Measurements from ENCODE around the gene PCDH9. TPM values are rescaled to one million over a fixed set of nuclear protein-coding genes. Genes with fewer than 3 reads are reported as not detected.
"Not testable (repeated sequence)": the region's sequence is repeated elsewhere in the genome, so short reads cannot be mapped to it uniquely, and the experiment has no call there.

The PCDH9 gene
- polyA plus RNA-seq, 4 donors = 0.27 to 1.1 (median 0.72) TPM; not detected in 1

DNA sequence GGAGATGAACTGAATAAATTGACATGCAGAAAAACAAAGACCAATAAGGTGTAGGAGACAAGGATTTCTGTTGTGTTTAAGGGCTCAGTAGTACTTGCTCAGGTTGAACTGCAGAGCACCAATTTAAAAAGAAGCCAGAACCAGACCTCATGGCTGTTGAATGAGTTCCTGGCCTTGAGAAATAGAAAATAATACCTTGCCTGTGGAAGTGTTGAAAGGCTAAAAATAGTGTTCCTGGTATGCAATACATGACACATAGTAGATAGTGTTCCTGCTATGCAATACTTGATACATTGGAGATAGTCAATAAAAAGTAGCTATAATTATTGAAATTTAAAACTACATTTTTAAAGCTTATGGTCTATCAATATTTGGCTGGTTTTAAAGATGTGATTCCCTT lies 595.8 kb downstream of the PCDH9 start:
- FAIRE-seq (no peak), DNase-seq (no peak)
- Histone ChIP-seq H3K27me3 (ENCODE audit: control insufficient read depth in 3 of 3, insufficient read depth in 3 of 3, low read length in 3 of 3) (no peaks in the 10 kb centered on the region), H3K4me1 (ENCODE audit: control insufficient read depth in 3 of 3, insufficient read depth in 2 of 3, low read depth in 1 of 3, low read length in 2 of 3) (no peaks in the 10 kb centered on the region), H3K27ac (ENCODE audit: low read depth in 1 of 3, low read length in 2 of 3) (no peak overlapping the region), H3K36me3 (ENCODE audit: control insufficient read depth in 3 of 3, insufficient read depth in 2 of 3, low read depth in 1 of 3, low read length in 3 of 3) (no peaks in the 10 kb centered on the region), H3K9me3 (ENCODE audit: control insufficient read depth in 2 of 2, insufficient read depth in 1 of 2, low read depth in 1 of 2, low read length in 1 of 2) (no peaks in the 10 kb centered on the region), H3K4me3 (ENCODE audit: low read depth in 1 of 3, low read length in 3 of 3) (no peak overlapping the region)

GRCh38 chr13:66627512-66627911 lies 602.6 kb downstream of the PCDH9 start:
- no peaks in the 10 kb centered on the region for H3K27me3 ChIP-seq (ENCODE audit: control insufficient read depth in 3 of 3, insufficient read depth in 3 of 3, low read length in 3 of 3)
- H3K27ac ChIP-seq (ENCODE audit: low read depth in 1 of 3, low read length in 2 of 3) = no peak overlapping the region
- H3K4me3 ChIP-seq (ENCODE audit: low read depth in 1 of 3, low read length in 3 of 3) = no peak overlapping the region
- no peaks in the 10 kb centered on the region for H3K9me3 ChIP-seq (ENCODE audit: control insufficient read depth in 2 of 2, insufficient read depth in 1 of 2, low read depth in 1 of 2, low read length in 1 of 2)
- no peaks in the 10 kb centered on the region for H3K36me3 ChIP-seq (ENCODE audit: control insufficient read depth in 3 of 3, insufficient read depth in 2 of 3, low read depth in 1 of 3, low read length in 3 of 3)
- WGBS, 3 donors = 40 to 62% (median 45%) methylated on average over 4 of the region's 4 CpGs
- no peak for DNase-seq
- FAIRE-seq = no peak
- no peaks in the 10 kb centered on the region for H3K4me1 ChIP-seq (ENCODE audit: control insufficient read depth in 3 of 3, insufficient read depth in 2 of 3, low read depth in 1 of 3, low read length in 2 of 3)

- no peaks in the 10 kb centered on the region for H3K36me3 ChIP-seq (ENCODE audit: control insufficient read depth in 3 of 3, insufficient read depth in 2 of 3, low read depth in 1 of 3, low read length in 3 of 3)
- FAIRE-seq (no peak), DNase-seq (no peak)
- no peaks in the 10 kb centered on the region for H3K9me3 ChIP-seq (ENCODE audit: control insufficient read depth in 2 of 2, insufficient read depth in 1 of 2, low read depth in 1 of 2, low read length in 1 of 2)
- no peak overlapping the region for H3K27ac ChIP-seq (ENCODE audit: low read depth in 1 of 3, low read length in 2 of 3)
- 68 to 82% (median 69%) methylated on average over 3 of the region's 3 CpGs for WGBS, 3 donors
- no peaks in the 10 kb centered on the region for H3K4me1 ChIP-seq (ENCODE audit: control insufficient read depth in 3 of 3, insufficient read depth in 2 of 3, low read depth in 1 of 3, low read length in 2 of 3)
- H3K27me3 ChIP-seq (ENCODE audit: control insufficient read depth in 3 of 3, insufficient read depth in 3 of 3, low read length in 3 of 3) = no peaks in the 10 kb centered on the region
- no peak overlapping the region for H3K4me3 ChIP-seq (ENCODE audit: low read depth in 1 of 3, low read length in 3 of 3)
These were observed 605.8 kb downstream of the PCDH9 start for GRCh38 chr13:66624302-66624701.

- Histone ChIP-seq H3K4me1 (ENCODE audit: control insufficient read depth in 3 of 3, insufficient read depth in 2 of 3, low read depth in 1 of 3, low read length in 2 of 3) (no peaks in the 10 kb centered on the region), H3K27ac (ENCODE audit: low read depth in 1 of 3, low read length in 2 of 3) (no peak overlapping the region), H3K27me3 (ENCODE audit: control insufficient read depth in 3 of 3, insufficient read depth in 3 of 3, low read length in 3 of 3) (no peaks in the 10 kb centered on the region), H3K9me3 (ENCODE audit: control insufficient read depth in 2 of 2, insufficient read depth in 1 of 2, low read depth in 1 of 2, low read length in 1 of 2) (no peaks in the 10 kb centered on the region), H3K36me3 (ENCODE audit: control insufficient read depth in 3 of 3, insufficient read depth in 2 of 3, low read depth in 1 of 3, low read length in 3 of 3) (no peaks in the 10 kb centered on the region), H3K4me3 (ENCODE audit: low read depth in 1 of 3, low read length in 3 of 3) (no peak overlapping the region)
- DNase-seq (no peak), FAIRE-seq (no peak)
- WGBS, 3 donors = 74 to 85% (median 84%) methylated on average over 10 of the region's 10 CpGs
These were observed 606.9 kb downstream of the PCDH9 start for GRCh38 chr13:66623129-66623820.

DNA sequence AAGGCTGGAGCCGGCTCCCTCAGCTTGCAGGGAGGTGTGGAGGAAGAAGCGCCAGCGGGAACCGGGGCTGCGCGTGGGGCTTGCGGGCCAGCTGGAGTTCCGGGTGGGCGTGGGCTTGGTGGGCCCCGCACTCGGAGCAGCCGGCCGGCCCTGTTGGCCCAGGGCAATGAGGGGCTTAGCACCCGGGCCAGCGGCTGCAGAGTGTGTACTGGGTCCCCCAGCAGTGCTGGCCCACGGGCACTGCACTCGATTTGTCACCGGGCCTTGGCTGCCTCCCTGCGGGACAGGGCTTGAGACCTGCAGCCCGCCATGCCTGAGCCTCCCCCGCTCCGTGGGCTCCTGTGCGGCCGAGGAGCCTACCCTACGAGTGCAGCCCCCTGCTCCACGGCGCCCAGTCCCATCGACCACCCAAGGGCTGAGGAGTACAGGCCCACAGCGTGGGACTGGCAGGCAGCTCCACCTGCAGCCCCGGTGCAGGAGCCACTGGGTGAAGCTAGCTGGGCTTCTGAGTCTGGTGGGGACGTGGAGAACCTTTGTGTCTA lies 608.2 kb downstream of the PCDH9 start:
- 92 to 95% (median 95%) methylated on average over 29 to 31 of the region's 31 CpGs for WGBS, 3 donors
- H3K27me3 ChIP-seq (ENCODE audit: control insufficient read depth in 3 of 3, insufficient read depth in 3 of 3, low read length in 3 of 3); H3K36me3 ChIP-seq (ENCODE audit: control insufficient read depth in 3 of 3, insufficient read depth in 2 of 3, low read depth in 1 of 3, low read length in 3 of 3); H3K4me3 ChIP-seq (ENCODE audit: low read depth in 1 of 3, low read length in 3 of 3); DNase-seq; FAIRE-seq; H3K27ac ChIP-seq (ENCODE audit: low read depth in 1 of 3, low read length in 2 of 3); H3K9me3 ChIP-seq (ENCODE audit: control insufficient read depth in 2 of 2, insufficient read depth in 1 of 2, low read depth in 1 of 2, low read length in 1 of 2); H3K4me1 ChIP-seq (ENCODE audit: control insufficient read depth in 3 of 3, insufficient read depth in 2 of 3, low read depth in 1 of 3, low read length in 2 of 3): not testable (repeated sequence)

- peak in 1 of 2 donors; percentile 34 for DNase-seq
- H3K4me1 ChIP-seq (ENCODE audit: control insufficient read depth in 3 of 3, insufficient read depth in 2 of 3, low read depth in 1 of 3, low read length in 2 of 3) = no peaks in the 10 kb centered on the region
- 7 to 45% (median 21%) methylated on average over 1 of the region's 1 CpG for WGBS, 3 donors
- no peak for FAIRE-seq
- no peaks in the 10 kb centered on the region for H3K9me3 ChIP-seq (ENCODE audit: control insufficient read depth in 2 of 2, insufficient read depth in 1 of 2, low read depth in 1 of 2, low read length in 1 of 2)
- H3K4me3 ChIP-seq (ENCODE audit: low read depth in 1 of 3, low read length in 3 of 3) = no peak overlapping the region
- H3K27me3 ChIP-seq (ENCODE audit: control insufficient read depth in 3 of 3, insufficient read depth in 3 of 3, low read length in 3 of 3) = no peaks in the 10 kb centered on the region
- H3K27ac ChIP-seq (ENCODE audit: low read depth in 1 of 3, low read length in 2 of 3) = no peak overlapping the region
- no peaks in the 10 kb centered on the region for H3K36me3 ChIP-seq (ENCODE audit: control insufficient read depth in 3 of 3, insufficient read depth in 2 of 3, low read depth in 1 of 3, low read length in 3 of 3)
These were observed 611.4 kb downstream of the PCDH9 start for GRCh38 chr13:66618702-66619101.

DNA sequence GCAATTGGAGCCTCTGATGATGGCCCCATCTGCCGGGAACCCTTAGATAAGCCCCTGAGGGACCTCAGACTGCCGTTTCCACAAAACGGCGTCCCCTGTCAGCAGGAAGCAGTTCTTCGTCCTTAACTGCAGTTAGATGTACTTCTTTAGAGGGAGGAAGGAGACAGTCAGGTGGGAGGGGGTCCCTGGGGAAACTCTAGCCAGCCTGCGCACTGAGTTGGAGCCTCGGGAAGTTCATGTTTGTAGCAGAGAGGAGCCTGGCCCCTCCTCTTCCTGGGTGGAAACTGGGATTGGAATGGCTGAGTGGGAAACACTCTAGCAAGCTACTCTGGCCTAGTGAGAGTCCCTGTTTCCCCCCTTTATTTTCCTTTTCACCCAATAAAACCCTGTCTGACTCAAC lies 612.4 kb downstream of the PCDH9 start:
- Histone ChIP-seq H3K27me3 (ENCODE audit: control insufficient read depth in 3 of 3, insufficient read depth in 3 of 3, low read length in 3 of 3) (no peaks in the 10 kb centered on the region), H3K9me3 (ENCODE audit: control insufficient read depth in 2 of 2, insufficient read depth in 1 of 2, low read depth in 1 of 2, low read length in 1 of 2) (no peaks in the 10 kb centered on the region), H3K4me1 (ENCODE audit: control insufficient read depth in 3 of 3, insufficient read depth in 2 of 3, low read depth in 1 of 3, low read length in 2 of 3) (no peaks in the 10 kb centered on the region), H3K27ac (ENCODE audit: low read depth in 1 of 3, low read length in 2 of 3) (no peak overlapping the region), H3K4me3 (ENCODE audit: low read depth in 1 of 3, low read length in 3 of 3) (no peak overlapping the region), H3K36me3 (ENCODE audit: control insufficient read depth in 3 of 3, insufficient read depth in 2 of 3, low read depth in 1 of 3, low read length in 3 of 3) (no peaks in the 10 kb centered on the region)
- FAIRE-seq (no peak), DNase-seq (no peak)
- WGBS, 3 donors = 81 to 83% (median 81%) methylated on average over 7 of the region's 7 CpGs

DNA sequence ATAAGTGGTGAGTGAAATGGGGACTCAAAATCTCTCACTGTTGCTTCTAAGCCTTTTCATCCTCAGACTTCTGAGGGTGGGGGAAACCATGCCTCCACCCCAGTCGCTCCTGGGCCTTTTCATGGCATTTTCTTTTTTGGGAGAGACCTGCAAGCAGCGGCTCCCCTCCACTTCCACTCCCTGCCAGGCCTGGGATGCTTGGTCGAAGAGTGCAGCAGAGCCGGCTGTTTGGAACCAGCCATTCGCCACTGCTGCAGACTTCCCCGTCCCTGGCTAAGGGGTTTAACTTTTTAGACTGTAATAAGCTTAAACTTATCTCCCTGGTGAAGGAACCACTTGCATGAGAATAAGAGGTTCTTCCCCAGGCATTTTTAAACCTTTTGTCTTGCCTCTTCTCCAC lies 617.2 kb downstream of the PCDH9 start:
- FAIRE-seq = no peak
- H3K36me3 ChIP-seq (ENCODE audit: control insufficient read depth in 3 of 3, insufficient read depth in 2 of 3, low read depth in 1 of 3, low read length in 3 of 3) = no peaks in the 10 kb centered on the region
- 81 to 91% (median 90%) methylated on average over 6 of the region's 6 CpGs for WGBS, 3 donors

DNA sequence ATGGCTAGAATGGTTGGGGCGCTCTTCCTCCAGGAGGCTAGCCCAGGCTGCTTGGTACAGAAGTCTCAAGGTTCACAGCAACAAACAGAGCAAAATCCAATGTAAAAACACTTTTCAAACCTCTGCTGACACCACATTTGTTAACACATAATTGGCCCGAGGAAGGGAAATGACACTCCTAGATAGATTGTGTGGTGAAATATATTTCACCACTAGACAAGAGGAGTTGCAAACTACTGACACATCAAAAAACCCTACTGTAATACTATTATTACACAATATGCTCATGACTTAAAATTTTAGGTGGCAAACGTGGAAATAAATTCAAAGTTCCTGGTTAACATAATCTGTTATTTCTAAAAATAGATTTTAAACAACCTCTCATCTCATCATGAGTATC lies 643.6 kb downstream of the PCDH9 start:
- Histone ChIP-seq H3K4me3 (ENCODE audit: low read depth in 1 of 3, low read length in 3 of 3) (no peak overlapping the region), H3K27ac (ENCODE audit: low read depth in 1 of 3, low read length in 2 of 3) (no peak overlapping the region), H3K4me1 (ENCODE audit: control insufficient read depth in 3 of 3, insufficient read depth in 2 of 3, low read depth in 1 of 3, low read length in 2 of 3) (no peaks in the 10 kb centered on the region), H3K36me3 (ENCODE audit: control insufficient read depth in 3 of 3, insufficient read depth in 2 of 3, low read depth in 1 of 3, low read length in 3 of 3) (no peaks in the 10 kb centered on the region), H3K27me3 (ENCODE audit: control insufficient read depth in 3 of 3, insufficient read depth in 3 of 3, low read length in 3 of 3) (no peaks in the 10 kb centered on the region), H3K9me3 (ENCODE audit: control insufficient read depth in 2 of 2, insufficient read depth in 1 of 2, low read depth in 1 of 2, low read length in 1 of 2) (no peaks in the 10 kb centered on the region)
- no peak for DNase-seq
- FAIRE-seq = no peak
- WGBS, 3 donors = 57 to 63% (median 62%) methylated on average over 3 of the region's 3 CpGs

More for the DNA sequence above, 617.2 kb downstream of the PCDH9 start:
- Histone ChIP-seq H3K27ac (ENCODE audit: low read depth in 1 of 3, low read length in 2 of 3) (no peak overlapping the region), H3K4me1 (ENCODE audit: control insufficient read depth in 3 of 3, insufficient read depth in 2 of 3, low read depth in 1 of 3, low read length in 2 of 3) (no peaks in the 10 kb centered on the region), H3K4me3 (ENCODE audit: low read depth in 1 of 3, low read length in 3 of 3) (no peak overlapping the region), H3K9me3 (ENCODE audit: control insufficient read depth in 2 of 2, insufficient read depth in 1 of 2, low read depth in 1 of 2, low read length in 1 of 2) (no peaks in the 10 kb centered on the region), H3K27me3 (ENCODE audit: control insufficient read depth in 3 of 3, insufficient read depth in 3 of 3, low read length in 3 of 3) (no peaks in the 10 kb centered on the region)
- no peak for DNase-seq

All from small intestine (tissue), 7 donors.